ENCODE results near the gene CHRND.

- TF ChIP-seq CTCF (IDR thresholded peaks at IDR 0.05 in 4 of 5, conservative IDR thresholded peaks at IDR 0.05 in 1 of 5) (no peak), POLR2A (IDR thresholded peaks at IDR 0.05) (no peak)
Observed at GRCh38 chr2:232534940-232535651, 9.1 kb downstream of the CHRND start.
